Heart right ventricle (tissue), 16 donors: ENCODE measurements around the gene KCNQ1. TPM values are rescaled to one million over a fixed set of nuclear protein-coding genes. Genes with fewer than 3 reads are reported as not detected.

Experiments
- ATAC-seq, 8 donors: fragments of 200-7000 bp; cut with Tn5 transposase; one replicate each; pipeline ENCODE4 v1.9.1; 2020; ENCODE audit warnings: mild to moderate bottlenecking in 8 of 8, moderate library complexity in 8 of 8, moderate number of reproducible peaks in 1 of 8
- DNase-seq, 2 donors: peaks; one replicate each; pipeline ENCODE4 v3.0.0-alpha.2; 2020
- H3K27ac ChIP-seq, 10 donors: fragments of 200-600 bp; sonication (generic) in 2 of 10; one replicate each; pipeline versions ENCODE4 v1.5.0 to v1.8.0; 2020 to 2022; ENCODE audit warnings: mild to moderate bottlenecking in 3 of 10
- H3K27me3 ChIP-seq, 7 donors: fragments of 200-600 bp; one replicate each; pipeline ENCODE4 v1.8.0; 2021 to 2022; ENCODE audit warnings: mild to moderate bottlenecking in 2 of 7
- H3K36me3 ChIP-seq, 9 donors: fragments of 200-600 bp; sonication (generic) in 1 of 9; one replicate each; pipeline versions ENCODE4 v1.5.0 to v1.8.0; 2020 to 2022; ENCODE audit warnings: mild to moderate bottlenecking in 2 of 9
- H3K4me1 ChIP-seq, 9 donors: fragments of 200-600 bp; sonication (generic) in 1 of 9; one replicate each; pipeline versions ENCODE4 v1.5.0 to v1.8.0; 2020 to 2022; ENCODE audit warnings: mild to moderate bottlenecking in 4 of 9
- H3K4me3 ChIP-seq, 10 donors: fragments of 200-600 bp; sonication (generic) in 2 of 10; one replicate each; pipeline versions ENCODE4 v1.5.0 to v1.8.0; 2020 to 2022; ENCODE audit warnings: mild to moderate bottlenecking in 7 of 10, moderate library complexity in 2 of 10
- H3K9me3 ChIP-seq, 11 donors: fragments of 200-600 bp in 10 of 11; sonication (generic) in 2 of 11; one replicate each; pipeline versions ENCODE4 v1.5.0 to v1.8.0; 2013 to 2022; ENCODE audit warnings: mild to moderate bottlenecking in 2 of 11, control low read depth in 1 of 11, moderate library complexity in 1 of 11
- CTCF ChIP-seq, 9 donors: fragments of 200-600 bp; sonication (generic) in 2 of 9; IDR thresholded peaks; one replicate each; pipeline versions ENCODE4 v1.5.0 to v1.8.0; 2021 to 2022; ENCODE audit warnings: antibody characterized with exemption in 9 of 9, mild to moderate bottlenecking in 5 of 9, moderate library complexity in 1 of 9
- WGBS, 2 donors: extraction: QIAGEN DNeasy Blood & Tissue Kit; methylation state at CpG; one replicate each; pipeline ENCODE4 v1.1.7; 2013; ENCODE audit warnings: inconsistent platforms in 1 of 2; 5-methylcytosine and 5-hydroxymethylcytosine counted together
- intact Hi-C, 10 donors: fragments of 100-400 bp; cut with DNase I; formaldehyde crosslinking; loops; one replicate each; pipeline versions ENCODE4 v1.11.1 to v1.14.2; 2022
- polyA plus RNA-seq, 2 donors: library from polyadenylated mRNA; stranded (reverse); fragments of 200-250 nt; gene quantifications; one replicate each; pipeline ENCODE4 v1.2.3, GENCODE V29; 2013
- total RNA-seq, 10 donors: library from RNA; stranded (reverse); fragmentation: NEBNext Ultra II Directional in 3 of 10; extraction: Animal tissue kit (Norgen Biotek cat#: 25700) in 3 of 10; gene quantifications; one replicate each; pipeline versions ENCODE4 v1.2.1 to v1.2.4, GENCODE V29; 2021 to 2023
- donor health status: Arrhythmogenic right ventricular cardiomyopathy.
- donor health status: ischemic (EF 13 %, LVEDD 7.1; RV severe dilation, severe dysfunction).
- donor health status: healthy with polysubstance abuse.
- donor health status: DM: no; HTN: yes; CAD: no.
- donor health status: DM: no; HTN: no; CAD: no.
- donor health status: ischemic (EF 25% LVEDD 6.9; RV normal size, moderate dysfunction).
- donor health status: ischemic (EF 25% LVEDD 5.7; RV mildly dilated, moderate dysfunction).
- donor health status: healthy.
- donor health status: DM: yes; HTN: yes; CAD: no.
- donor health status: Ischemic cardiomyopathy.
- donor health status: ischemic (EF 35%, LVEDD 5.7; RV mildly dilated, moderate dysfunction).
- donor health status: nonischemic (EF 11% LVEDD 7.7; RV severe dilation, severe dysfunction).
- donor health status: DM: yes; HTN: yes; CAD: no.
- donor health status: PGD.
- donor health status: ischemic (EF 29% LVEDD 5.4; RV normal size, mild dysfunction).
- donor health status: nonischemic (EF 23%, LVEDD 6.1; RV moderate dilation, normal function).

The KCNQ1 gene
- total and polyA plus RNA-seq, 12 donors: 19.9 to 48.2 (median 33.7) TPM

DNA sequence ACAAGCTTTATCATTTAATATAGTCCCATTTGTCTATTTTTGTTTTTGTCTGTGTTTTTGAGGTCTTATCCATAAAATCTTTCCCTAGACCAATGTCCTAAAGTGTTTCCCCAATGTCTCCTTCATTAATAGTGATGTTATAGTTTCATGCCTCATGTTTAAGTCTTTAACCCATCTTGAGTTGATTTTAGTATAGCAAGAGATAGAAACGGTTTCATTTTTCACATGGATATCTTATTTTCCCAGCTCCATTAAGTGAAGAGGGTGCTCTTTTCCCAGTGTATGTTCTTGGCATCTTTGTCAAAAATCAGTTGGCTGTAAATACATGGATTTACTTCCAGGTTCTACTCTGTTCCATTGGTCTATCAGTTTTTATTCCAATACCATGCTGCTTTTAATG, 196.8 kb downstream of the KCNQ1 start:
- no peak overlapping the region for H3K27ac ChIP-seq
- H3K9me3 ChIP-seq: peaks cover 0 to 99% (median 63%) of the 10 kb centered on the region in 11 donors
- TF ChIP-seq CTCF (IDR thresholded peaks at IDR 0.05): no peak
- no peak for DNase-seq
- intact Hi-C loops: no loop called here
- no peaks in the 10 kb centered on the region for H3K27me3 ChIP-seq
- H3K4me1 ChIP-seq: no peaks in the 10 kb centered on the region
- no peak for ATAC-seq
- H3K4me3 ChIP-seq: no peak overlapping the region
- H3K36me3 ChIP-seq: peaks cover 0 to 12% (median 0%) of the 10 kb centered on the region in 9 donors
- WGBS, 2 donors: 81 to 89% methylated on average over 1 of the region's 1 CpG

- ATAC-seq (no peak), DNase-seq (no peak)
- intact Hi-C loops: no loop called here
- Histone ChIP-seq H3K27me3 (no peaks in the 10 kb centered on the region), H3K9me3 (peaks cover 0 to 100% (median 73%) of the 10 kb centered on the region in 11 donors), H3K36me3 (peaks cover 0 to 12% (median 0%) of the 10 kb centered on the region in 9 donors), H3K4me1 (no peaks in the 10 kb centered on the region), H3K4me3 (no peak overlapping the region), H3K27ac (no peak overlapping the region)
- 91 to 92% methylated on average over 3 of the region's 3 CpGs for WGBS, 2 donors
- no peak for TF ChIP-seq CTCF (IDR thresholded peaks at IDR 0.05)
Measured at GRCh38 chr11:2643746-2644145, 198.9 kb downstream of the KCNQ1 start.

- DNase-seq (no peak), ATAC-seq (peak in 1 of 8 donors; percentile 41)
- H3K27me3 ChIP-seq: no peaks in the 10 kb centered on the region
- peaks cover 0 to 100% (median 79%) of the 10 kb centered on the region in 11 donors for H3K9me3 ChIP-seq
- intact Hi-C loops: no loop called here
- no peak overlapping the region for H3K4me3 ChIP-seq
- H3K27ac ChIP-seq: no peak overlapping the region
- TF ChIP-seq CTCF (IDR thresholded peaks at IDR 0.05): no peak
- no peaks in the 10 kb centered on the region for H3K4me1 ChIP-seq
- WGBS, 2 donors: 95 to 96% methylated on average over 4 of the region's 4 CpGs
- peaks cover 0 to 12% (median 0%) of the 10 kb centered on the region in 9 donors for H3K36me3 ChIP-seq
Measured at GRCh38 chr11:2644844-2645778, 200.3 kb downstream of the KCNQ1 start.

DNA sequence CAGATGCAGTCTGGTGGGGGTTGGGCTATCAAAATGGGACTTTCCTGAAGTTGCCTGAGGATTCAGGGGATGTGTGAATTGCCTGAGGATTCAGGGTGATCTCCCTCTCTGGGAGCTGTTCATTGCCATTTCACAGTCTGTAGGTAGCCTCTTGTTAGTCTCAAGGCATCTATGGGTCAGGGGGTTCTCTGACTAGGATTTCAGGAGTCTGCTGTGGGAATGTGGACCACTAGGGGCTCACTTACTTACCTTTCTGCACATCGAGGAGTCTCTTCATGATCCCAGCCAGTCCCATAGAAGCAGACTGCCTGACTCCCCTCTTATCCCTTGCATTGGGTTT, 200.9 kb downstream of the KCNQ1 start:
- Histone ChIP-seq H3K4me1 (no peaks in the 10 kb centered on the region), H3K4me3 (no peak overlapping the region), H3K27me3 (no peaks in the 10 kb centered on the region), H3K27ac (no peak overlapping the region), H3K36me3 (peaks cover 0 to 12% (median 0%) of the 10 kb centered on the region in 9 donors), H3K9me3 (peaks cover 0 to 100% (median 81%) of the 10 kb centered on the region in 11 donors)
- no peak for TF ChIP-seq CTCF (IDR thresholded peaks at IDR 0.05)
- 92 to 93% methylated on average over 1 of the region's 1 CpG for WGBS, 2 donors
- DNase-seq: no peak
- ATAC-seq: no peak
- intact Hi-C loops: no loop called here
